ENCODE measurements around the gene CERCAM.

DNA sequence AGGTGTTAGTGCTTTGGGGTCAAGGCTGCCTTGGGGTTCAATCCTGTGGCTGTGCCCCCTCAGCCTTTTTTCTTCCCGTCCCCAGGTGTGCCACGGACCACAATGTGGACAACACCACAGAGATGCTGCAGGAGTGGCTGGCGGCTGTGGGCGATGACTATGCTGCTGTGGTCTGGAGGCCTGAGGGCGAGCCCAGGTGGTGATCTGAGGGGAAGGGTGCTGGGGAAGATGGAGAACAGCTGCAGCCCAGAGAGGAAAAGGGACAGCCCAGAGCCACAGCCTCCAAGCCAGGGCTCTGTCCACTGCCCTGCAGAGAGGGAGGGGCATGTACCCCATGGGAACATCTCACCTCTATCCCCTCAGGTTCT, 2.1 kb downstream of the CERCAM start:
- TF ChIP-seq, protein P1, sequence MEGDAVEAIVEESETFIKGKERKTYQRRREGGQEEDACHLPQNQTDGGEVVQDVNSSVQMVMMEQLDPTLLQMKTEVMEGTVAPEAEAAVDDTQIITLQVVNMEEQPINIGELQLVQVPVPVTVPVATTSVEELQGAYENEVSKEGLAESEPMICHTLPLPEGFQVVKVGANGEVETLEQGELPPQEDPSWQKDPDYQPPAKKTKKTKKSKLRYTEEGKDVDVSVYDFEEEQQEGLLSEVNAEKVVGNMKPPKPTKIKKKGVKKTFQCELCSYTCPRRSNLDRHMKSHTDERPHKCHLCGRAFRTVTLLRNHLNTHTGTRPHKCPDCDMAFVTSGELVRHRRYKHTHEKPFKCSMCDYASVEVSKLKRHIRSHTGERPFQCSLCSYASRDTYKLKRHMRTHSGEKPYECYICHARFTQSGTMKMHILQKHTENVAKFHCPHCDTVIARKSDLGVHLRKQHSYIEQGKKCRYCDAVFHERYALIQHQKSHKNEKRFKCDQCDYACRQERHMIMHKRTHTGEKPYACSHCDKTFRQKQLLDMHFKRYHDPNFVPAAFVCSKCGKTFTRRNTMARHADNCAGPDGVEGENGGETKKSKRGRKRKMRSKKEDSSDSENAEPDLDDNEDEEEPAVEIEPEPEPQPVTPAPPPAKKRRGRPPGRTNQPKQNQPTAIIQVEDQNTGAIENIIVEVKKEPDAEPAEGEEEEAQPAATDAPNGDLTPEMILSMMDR (IDR thresholded peaks at IDR 0.05), result no peak
- TF ChIP-seq EZH2 (IDR thresholded peaks at IDR 0.05), result no peak
